Endothelial cell of umbilical vein (primary cell): ENCODE results near the gene IGSF11. TPM values are rescaled to one million over a fixed set of nuclear protein-coding genes. Genes with fewer than 3 reads are reported as not detected.

Experiments
- BruUV-seq: library from RNA; stranded (reverse); fragments of 400-500 nt; replicated peaks from 2 replicates; lab custom pipeline; 2021; lab: Mats Ljungman, UMichigan
- CTCF ChIA-PET: fragments of 300-600, 350-600 bp; sonication (Branson Sonifier 250); formaldehyde crosslinking; loops from one replicate; lab custom pipeline; 2021; ENCODE audit warnings: antibody characterized with exemption, inconsistent platforms; lab: Charles Lee
- POLR2A ChIA-PET: fragments of 300-600, 350-600 bp; sonication (Branson Sonifier 250); formaldehyde crosslinking; loops from one replicate; lab custom pipeline; 2021; ENCODE audit warnings: antibody characterized with exemption, inconsistent platforms; lab: Charles Lee
- DNase-seq: peaks from one replicate; pipeline ENCODE4 v3.0.0-alpha.2; 2011; ENCODE audit warnings: low read depth, low spot score
- FAIRE-seq: peaks from 2 replicates; lab custom pipeline; 2011; peaks lifted over from hg19 to GRCh38; lab: Jason Lieb, UNC
- H2AFZ ChIP-seq: 2 replicates; pipeline ENCODE4 v1.6.0; 2012; ENCODE audit warnings: low read depth, low read length, control low read depth, inconsistent platforms
- H3K27ac ChIP-seq: 2 replicates; pipeline ENCODE4 v1.5.1; 2011; ENCODE audit warnings: low read depth, mild to moderate bottlenecking, control low read depth, low read length, moderate library complexity; ENCODE audit not compliant: insufficient read depth
- H3K27me3 ChIP-seq, 2 experiments: 2 replicates each; pipeline versions ENCODE4 v1.6.0 to v1.6.1; 2011; ENCODE audit warnings: low read length in 2 of 2, mixed read lengths in 1 of 2; ENCODE audit not compliant: control insufficient read depth in 2 of 2, insufficient read depth in 2 of 2
- H3K36me3 ChIP-seq, 2 experiments: 2 replicates in 1 of 2; 3 replicates in 1 of 2; pipeline ENCODE4 v1.5.1; 2011; ENCODE audit warnings: low read length in 2 of 2, mild to moderate bottlenecking in 1 of 2, moderate library complexity in 1 of 2; ENCODE audit not compliant: control insufficient read depth in 2 of 2, insufficient read depth in 2 of 2; ENCODE audit errors: extremely low read depth in 1 of 2
- H3K4me1 ChIP-seq: 3 replicates; pipeline ENCODE4 v1.5.1; 2011; ENCODE audit warnings: mild to moderate bottlenecking, low read length; ENCODE audit not compliant: control insufficient read depth, insufficient read depth; ENCODE audit errors: extremely low read depth
- H3K4me2 ChIP-seq: 2 replicates; pipeline ENCODE4 v1.6.1; 2011; ENCODE audit warnings: low read length, control low read depth, mixed read lengths; ENCODE audit not compliant: insufficient read depth
- H3K4me3 ChIP-seq, 3 experiments: fragments of 200-600 bp in 1 of 3; sonication (generic), shearing (Covaris generic) in 1 of 3; replicated peaks in 1 of 3; 2 replicates each; pipeline ENCODE4 v1.5.1; 2011 to 2016; ENCODE audit warnings: control low read depth in 3 of 3, low read length in 3 of 3, mild to moderate bottlenecking in 2 of 3, inconsistent platforms in 1 of 3, low read depth in 1 of 3, moderate library complexity in 1 of 3; ENCODE audit not compliant: insufficient read depth in 1 of 3
- H3K79me2 ChIP-seq: 2 replicates; pipeline ENCODE4 v1.6.0; 2012; ENCODE audit warnings: low read length, inconsistent platforms; ENCODE audit not compliant: control insufficient read depth, insufficient read depth
- H3K9ac ChIP-seq: replicated peaks from 2 replicates; pipeline ENCODE3; 2011; ENCODE audit warnings: low read length, control low read depth; ENCODE audit not compliant: insufficient read depth; ENCODE audit errors: extremely low read depth
- H3K9me1 ChIP-seq: replicated peaks from 3 replicates; pipeline ENCODE4 v1.6.0; 2011; ENCODE audit warnings: mild to moderate bottlenecking, low read length; ENCODE audit not compliant: control insufficient read depth, insufficient read depth; ENCODE audit errors: extremely low read depth
- H3K9me3 ChIP-seq: replicated peaks from 2 replicates; pipeline ENCODE4 v1.5.1; 2012; ENCODE audit warnings: low read length, inconsistent platforms; ENCODE audit not compliant: control insufficient read depth, insufficient read depth
- H4K20me1 ChIP-seq: replicated peaks from 2 replicates; pipeline ENCODE3; 2011; ENCODE audit warnings: mild to moderate bottlenecking, low read length; ENCODE audit not compliant: control insufficient read depth, insufficient read depth; ENCODE audit errors: extremely low read depth
- CTCF ChIP-seq, 2 donors: IDR thresholded peaks; 1 replicate in 1 of 2; 2 replicates in 1 of 2; pipeline ENCODE4 v1.5.1; 2011; ENCODE audit warnings: low read length in 2 of 2, mild to moderate bottlenecking in 2 of 2, moderate library complexity in 2 of 2, control low read depth in 1 of 2, inconsistent platforms in 1 of 2, low read depth in 1 of 2; ENCODE audit not compliant: insufficient read depth in 1 of 2; ENCODE audit errors: extremely low read depth in 1 of 2
- EZH2 ChIP-seq: IDR thresholded peaks from 2 replicates; pipeline ENCODE4 v1.6.1; 2012; ENCODE audit warnings: borderline replicate concordance, low read depth, mild to moderate bottlenecking, moderate library complexity, low read length, inconsistent platforms; ENCODE audit not compliant: severe bottlenecking
- FOS ChIP-seq: IDR thresholded peaks from 2 replicates; pipeline ENCODE4 v1.6.1; 2011; ENCODE audit warnings: mild to moderate bottlenecking, low read length, moderate library complexity, borderline replicate concordance; ENCODE audit not compliant: insufficient read depth
- GATA2 ChIP-seq: IDR thresholded peaks from 2 replicates; pipeline ENCODE4 v1.7.0; 2011; ENCODE audit warnings: low read depth, mild to moderate bottlenecking, moderate library complexity, mixed read lengths, low read length; ENCODE audit not compliant: insufficient read length, insufficient read depth
- JUN ChIP-seq: IDR thresholded peaks from 2 replicates; pipeline ENCODE4 v1.6.1; 2011; ENCODE audit warnings: borderline replicate concordance, low read depth; ENCODE audit not compliant: insufficient read length, insufficient read depth
- MAX ChIP-seq: IDR thresholded peaks from 2 replicates; pipeline ENCODE4 v1.6.1; 2011; ENCODE audit not compliant: insufficient read depth, insufficient read length
- MYC ChIP-seq: IDR thresholded peaks from one replicate; pipeline ENCODE4 v1.6.1; 2011; ENCODE audit warnings: mild to moderate bottlenecking, low read depth, low read length
- POLR2A ChIP-seq: IDR thresholded peaks from 2 replicates; pipeline ENCODE4 v1.6.1; 2012; ENCODE audit warnings: low read depth, mild to moderate bottlenecking, control low read depth, low read length
- POLR2AphosphoS5 ChIP-seq: IDR thresholded peaks from 2 replicates; pipeline ENCODE4 v1.6.1; 2012; ENCODE audit warnings: low read depth, mild to moderate bottlenecking, control low read depth, low read length, moderate library complexity; ENCODE audit not compliant: insufficient read depth
- dilution Hi-C: fragments of 300-500 bp; cut with MboI; formaldehyde crosslinking; loops from one replicate; pipeline ENCODE4 v1.15.0; 2019; ENCODE audit warnings: low sequenced_read_pairs; ENCODE audit not compliant: extremely low pct_ligation_motif_present
- intact Hi-C: fragments of 100-400 bp; cut with micrococcal nuclease; formaldehyde crosslinking; loops from one replicate; pipeline ENCODE4 v1.10.0; 2022
- polyA plus RNA-seq, 4 experiments: library from polyadenylated mRNA; depleted of rRNA in 3 of 4; stranded (reverse) in 3 of 4; unstranded in 1 of 4; fragments of >200 nt; gene quantifications; 2 replicates each; pipeline versions ENCODE4 v1.2.1 to v1.2.3, GENCODE V29; 2011 to 2012; ENCODE audit warnings: missing spikeins in 1 of 4
- total RNA-seq: library from RNA; stranded (reverse); gene quantifications from 2 replicates; pipeline ENCODE4 v1.2.3, GENCODE V29; 2021

IGSF11 gene
- total and polyA plus RNA-seq, 2 donors (not counting 3 experiments of a cell fraction or from before 2014, with no cell fraction given) = not detected

GRCh38 chr3:119035014-119035346 is 334 bp upstream of the IGSF11 start:
- Histone ChIP-seq H3K79me2 (no peaks in the 10 kb centered on the region), H3K27me3 (peaks cover 28 to 46% of the 10 kb centered on the region in 2 experiments), H2AFZ (no peak overlapping the region), H3K9me3 (no peaks in the 10 kb centered on the region), H3K9me1 (no peaks in the 10 kb centered on the region), H4K20me1 (no peaks in the 10 kb centered on the region), H3K4me3 (no peak overlapping the region), H3K4me2 (peak overlapping the region; percentile 27), H3K9ac (no peak overlapping the region), H3K4me1 (no peaks in the 10 kb centered on the region), H3K36me3 (no peaks in the 10 kb centered on the region), H3K27ac (no peak overlapping the region)
- CTCF ChIA-PET = interaction anchor here (0.9 to 2.7 kb wide), 14 partner anchors 9 to 1038 kb away, joined by 3 to 91 read pairs (median 5); partner anchors contain the start of gene B4GALT4
- FAIRE-seq (no peak), DNase-seq (no peak)
- POLR2A ChIA-PET = no interaction called here
- dilution Hi-C loops = no loop called here
- intact Hi-C loops = loop anchor here (1.0 kb wide), 2 partner anchors 153 to 206 kb away; no protein-coding TSS in a partner anchor
- BruUV-seq = no TSS peak
- TF ChIP-seq CTCF (IDR thresholded peaks at IDR 0.05; ENCODE audit: extremely low read depth in 1 of 2, insufficient read depth in 1 of 2, low read depth in 1 of 2, low read length in 2 of 2) (peak in 1 of 2 donors; percentile 3), GATA2 (no peak)

GRCh38 chr3:119033393-119034255 is 1.0 kb downstream of the IGSF11 start:
- Histone ChIP-seq H3K36me3 (no peaks in the 10 kb centered on the region), H3K9me1 (no peaks in the 10 kb centered on the region), H3K9me3 (no peaks in the 10 kb centered on the region), H3K4me2 (no peak overlapping the region), H3K27ac (no peak overlapping the region), H3K4me1 (no peaks in the 10 kb centered on the region), H4K20me1 (no peaks in the 10 kb centered on the region), H2AFZ (no peak overlapping the region), H3K27me3 (peaks cover 28 to 46% of the 10 kb centered on the region in 2 experiments), H3K9ac (no peak overlapping the region), H3K79me2 (no peaks in the 10 kb centered on the region), H3K4me3 (no peak overlapping the region)
- ChIA-PET CTCF (interaction anchor here (1.5 to 2.7 kb wide), 5 partner anchors 9 to 150 kb away, joined by 7 to 91 read pairs (median 10); no protein-coding TSS in a partner anchor), POLR2A (no interaction called here)
- dilution Hi-C loops (no loop called here), intact Hi-C loops (no loop called here)
- TF ChIP-seq FOS (no peak), POLR2AphosphoS5 (no peak), MYC (no peak), GATA2 (no peak), MAX (no peak), POLR2A (no peak), CTCF (IDR thresholded peaks at IDR 0.05; ENCODE audit: extremely low read depth in 1 of 2, insufficient read depth in 1 of 2, low read depth in 1 of 2, low read length in 2 of 2) (no peak), EZH2 (no peak), JUN (no peak)
- DNase-seq (no peak), FAIRE-seq (no peak)
- BruUV-seq = no TSS peak
